GM21737 (cell line): ENCODE data around the gene ZNF385B.

ENCODE experiments used
- ATAC-seq: cut with Tn5 transposase; IDR thresholded peaks from one replicate; pipeline ENCODE4 v1.9.1; 2021; ENCODE audit warnings: mild to moderate bottlenecking, moderate library complexity; ENCODE audit not compliant: unreplicated experiment

Gene ZNF385B

DNA sequence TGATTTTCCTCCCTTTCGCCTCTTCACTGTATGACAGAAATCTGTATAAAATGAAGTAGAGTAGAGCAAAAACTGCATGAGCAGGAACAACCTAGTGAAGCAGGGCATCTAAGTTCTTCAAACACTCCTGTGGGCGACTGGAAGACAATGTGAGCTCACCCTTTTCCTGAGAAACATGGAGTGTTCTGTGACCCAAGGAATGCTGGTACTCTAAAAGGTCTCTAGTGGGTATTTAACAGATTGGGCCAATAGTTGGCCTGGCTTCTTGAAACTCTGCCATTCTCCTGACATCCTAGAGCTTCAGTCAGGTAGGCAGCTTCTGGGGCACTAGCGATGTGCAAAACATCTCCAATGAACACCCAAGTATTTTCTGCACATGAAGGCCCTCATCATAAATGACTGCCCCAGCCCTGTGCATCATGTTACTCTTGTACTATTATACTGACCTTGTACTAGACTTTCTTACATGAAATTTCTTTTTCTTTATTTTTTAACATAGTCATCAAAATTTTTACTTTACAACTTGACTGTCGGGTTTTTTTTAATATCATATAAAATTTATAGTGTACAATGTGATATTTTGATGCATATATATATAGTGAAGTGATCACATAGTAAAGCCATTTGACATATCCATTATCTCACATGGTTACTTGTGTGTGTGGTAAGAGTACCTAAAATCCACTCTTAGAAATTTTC is 302.2 kb downstream of the ZNF385B start:
- ATAC-seq: no peak

DNA sequence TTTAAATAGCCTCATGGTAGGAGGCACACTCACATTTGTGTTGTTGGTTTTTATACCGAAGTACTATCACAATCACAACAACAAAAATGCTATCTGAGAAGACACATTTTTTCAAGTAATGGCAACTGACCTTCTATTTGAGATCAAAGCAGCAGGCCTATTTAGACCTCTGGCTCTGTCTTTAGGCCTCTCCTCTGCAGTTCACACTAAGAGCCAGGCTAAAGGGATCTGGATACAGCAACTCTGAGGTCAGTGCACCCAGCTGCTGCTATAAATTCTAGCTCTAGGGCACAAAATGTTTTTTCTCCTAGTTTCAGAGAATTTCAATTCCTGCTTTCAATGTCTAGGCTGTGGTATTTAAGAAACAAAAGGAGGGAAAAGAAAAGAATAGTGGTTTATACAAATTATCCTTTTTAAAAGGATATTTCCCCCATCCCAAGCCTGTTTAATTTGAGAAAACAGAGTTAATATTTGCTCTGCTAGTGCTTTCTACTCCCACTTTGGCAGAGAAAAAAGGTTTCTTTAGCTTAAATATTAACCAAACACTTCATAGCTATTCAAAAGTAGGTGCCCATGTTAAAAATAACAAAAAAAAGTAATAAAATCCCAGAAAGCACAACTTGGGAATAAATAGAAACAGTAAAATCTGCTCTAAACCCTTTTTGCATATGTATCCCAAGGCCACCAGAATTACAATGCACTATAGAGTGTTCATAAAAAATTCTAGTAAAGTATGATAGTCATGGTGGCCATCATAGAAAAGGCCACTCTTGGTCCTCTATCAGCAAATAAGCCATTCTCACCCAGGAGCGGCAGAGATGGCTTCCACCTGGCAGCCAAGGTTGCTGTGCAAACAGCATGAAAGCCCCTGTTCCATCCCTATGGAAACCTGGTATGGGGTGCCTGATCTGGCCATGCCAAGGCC is 303.1 kb downstream of the ZNF385B start:
- ATAC-seq: no peak

DNA sequence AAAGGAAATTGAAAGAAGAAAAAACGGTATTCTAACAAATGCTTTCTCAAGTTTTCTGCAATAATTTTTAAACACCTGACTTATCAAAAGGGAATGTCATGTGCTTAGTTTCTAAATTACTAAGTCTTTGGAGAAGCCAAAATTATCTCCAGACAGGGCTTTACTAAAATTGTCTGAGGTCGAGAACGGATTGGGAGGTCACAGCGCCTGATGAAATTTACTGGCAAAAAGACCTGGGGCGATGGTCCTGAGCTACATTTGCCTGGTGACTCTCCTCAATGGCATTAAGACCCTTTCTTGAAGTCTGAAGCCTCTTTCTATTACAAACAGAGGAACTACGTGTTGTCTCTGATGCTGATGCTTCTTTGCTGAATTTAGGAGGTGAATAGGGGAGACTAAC is 305.0 kb downstream of the ZNF385B start:
- no peak for ATAC-seq

DNA sequence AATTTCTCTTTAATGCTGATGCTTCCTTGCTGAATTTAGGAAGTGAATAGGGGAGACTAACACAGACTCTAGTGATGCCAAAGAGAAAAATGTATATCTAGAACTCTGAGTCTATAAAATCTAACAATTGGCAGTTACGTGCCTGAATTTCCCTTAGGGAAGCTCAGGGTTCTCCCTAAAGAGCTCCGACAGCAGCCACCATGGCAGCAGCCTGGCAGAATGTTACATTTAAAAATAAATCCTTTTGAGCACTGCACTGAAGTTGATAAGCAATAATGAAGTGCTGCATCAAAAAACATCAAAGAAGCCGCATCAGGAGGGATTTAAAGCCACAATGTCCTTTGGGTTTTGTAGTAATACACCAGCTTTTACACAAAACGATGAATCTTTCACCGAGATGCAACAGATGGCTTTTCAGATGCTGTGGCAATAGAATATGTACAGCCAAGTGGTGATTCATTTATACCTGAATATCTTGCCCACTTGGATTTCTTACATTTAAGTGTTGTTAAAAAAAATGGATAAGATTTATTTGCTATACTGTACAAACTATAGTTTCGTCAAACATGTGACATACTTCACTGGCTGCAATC is 305.6 kb downstream of the ZNF385B start:
- ATAC-seq: no peak

DNA sequence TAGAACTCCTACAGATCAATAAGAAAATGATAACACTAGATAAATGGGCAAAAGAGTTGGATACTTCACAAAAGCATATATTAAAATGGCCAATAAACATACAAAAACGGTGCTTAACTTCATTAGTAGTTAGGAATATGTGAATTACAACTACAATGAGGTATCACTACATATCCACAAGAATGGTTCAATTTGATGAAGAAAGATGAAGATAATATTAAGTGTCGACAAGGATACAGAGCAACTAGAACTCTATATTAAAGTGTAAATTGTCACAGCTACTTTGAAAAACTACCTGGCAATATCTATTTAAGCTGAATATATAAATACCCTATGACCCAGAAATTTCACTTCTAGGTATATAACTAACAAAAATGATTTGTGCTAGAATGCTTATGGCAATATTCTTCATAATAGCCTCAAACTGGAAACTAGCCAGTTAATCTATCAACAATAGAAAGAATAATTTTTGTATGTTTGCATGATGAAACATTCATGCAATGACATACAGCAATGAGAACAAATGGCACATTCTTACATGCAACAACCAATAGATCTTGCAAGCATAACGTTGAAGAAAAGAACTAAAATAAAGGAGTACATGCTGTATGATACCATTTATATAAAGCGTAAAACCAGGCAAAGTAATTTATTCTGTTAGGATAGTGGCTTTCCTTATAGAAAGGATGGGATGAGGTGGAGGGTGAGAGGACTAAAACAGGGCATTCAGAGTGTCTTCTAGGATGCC is 306.6 kb downstream of the ZNF385B start:
- ATAC-seq: no peak

DNA sequence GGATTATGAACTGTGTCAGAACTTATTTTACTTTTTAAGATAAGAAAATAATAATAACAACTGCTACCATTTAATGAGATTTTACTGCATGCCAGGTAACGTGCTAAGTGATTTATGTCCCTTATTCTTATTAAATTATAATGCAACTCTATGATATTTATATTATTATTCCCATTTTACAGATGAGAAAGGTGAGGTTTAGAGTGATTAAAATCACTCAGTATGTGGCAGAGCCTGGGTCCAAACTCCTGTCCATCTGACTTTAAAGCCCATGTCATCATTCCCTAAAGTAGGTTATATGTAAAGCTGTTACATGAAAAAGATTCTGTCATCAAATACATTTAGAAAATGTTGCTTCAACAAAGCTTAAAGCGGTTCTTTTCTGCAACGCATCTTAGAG is 308.0 kb downstream of the ZNF385B start:
- no peak for ATAC-seq

DNA sequence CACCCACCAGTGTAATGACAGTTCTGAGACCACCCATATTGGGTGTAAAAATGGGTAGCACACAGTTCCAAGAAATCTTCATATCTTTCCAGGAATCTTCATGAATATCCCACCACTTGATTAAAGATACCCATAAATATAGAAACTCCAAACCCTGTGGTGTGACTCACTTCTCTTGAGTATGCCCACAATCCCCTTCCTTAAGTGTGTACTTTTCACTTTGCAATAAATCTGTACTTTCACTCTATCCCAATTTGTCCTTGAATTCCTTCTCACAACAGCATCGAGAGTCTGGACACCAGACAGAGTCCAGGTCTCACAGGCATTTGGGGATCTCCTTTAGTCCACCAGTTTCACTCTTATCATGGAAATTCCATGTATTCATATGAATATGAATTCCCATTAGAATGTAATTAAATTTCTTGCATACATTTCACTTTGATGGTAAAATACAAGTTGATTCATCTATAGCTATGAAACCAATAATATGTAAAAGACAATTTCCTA is 309.8 kb downstream of the ZNF385B start:
- ATAC-seq: no peak

DNA sequence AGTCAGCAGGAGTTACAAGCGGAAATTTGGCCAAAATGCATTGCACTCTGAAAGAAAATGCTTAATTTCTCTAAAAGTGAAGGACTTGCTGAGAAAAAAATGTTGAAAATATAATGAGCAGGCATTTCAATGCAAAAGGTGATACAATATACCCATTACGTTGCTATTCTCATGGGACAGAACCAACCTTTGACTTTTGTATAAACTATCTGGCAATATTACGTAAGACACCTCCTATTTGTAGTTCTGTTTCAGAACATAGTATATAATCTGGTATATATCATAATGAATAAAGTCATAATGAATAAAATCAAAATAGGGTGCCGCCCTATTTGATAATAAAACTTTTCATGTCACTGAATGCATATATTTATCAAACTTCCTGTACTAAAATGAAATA is 310.6 kb downstream of the ZNF385B start:
- no peak for ATAC-seq

DNA sequence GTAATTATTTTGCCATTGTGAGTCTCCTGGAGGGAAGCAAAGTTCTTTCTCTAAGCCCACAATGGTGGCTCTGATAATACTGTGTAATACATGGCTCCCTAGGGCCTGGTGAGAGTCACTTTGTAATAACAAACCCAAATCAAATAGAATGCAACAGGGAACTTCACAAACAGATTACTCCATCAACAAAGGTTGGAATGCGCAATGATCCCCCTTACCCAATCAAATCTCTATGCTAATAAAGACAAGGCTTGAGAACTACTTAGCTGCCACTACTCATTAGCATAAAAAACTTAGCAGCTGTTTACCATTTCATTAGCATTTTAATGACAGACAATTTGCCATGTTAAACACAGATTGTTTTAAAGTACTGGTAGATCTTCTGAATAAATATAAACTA is 311.2 kb downstream of the ZNF385B start:
- no peak for ATAC-seq

DNA sequence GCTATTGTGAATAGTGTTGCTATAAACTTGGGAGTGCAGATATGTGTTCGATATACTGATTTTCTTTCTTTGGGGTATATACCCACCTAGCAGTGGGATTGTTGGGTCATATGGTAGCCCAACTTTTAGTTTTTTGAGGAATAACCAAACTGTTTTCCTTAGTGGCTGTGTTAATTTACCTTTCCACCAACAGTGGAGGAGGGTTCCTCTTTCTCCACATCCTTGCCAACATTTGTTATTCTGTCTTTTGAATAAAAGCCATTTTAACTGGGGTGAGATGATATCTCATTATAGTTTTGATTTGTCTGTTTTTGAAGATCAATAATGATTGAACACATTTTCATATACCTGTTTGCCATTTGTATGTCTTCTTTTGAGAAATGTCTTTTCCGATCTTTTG is 314.8 kb downstream of the ZNF385B start:
- no peak for ATAC-seq

DNA sequence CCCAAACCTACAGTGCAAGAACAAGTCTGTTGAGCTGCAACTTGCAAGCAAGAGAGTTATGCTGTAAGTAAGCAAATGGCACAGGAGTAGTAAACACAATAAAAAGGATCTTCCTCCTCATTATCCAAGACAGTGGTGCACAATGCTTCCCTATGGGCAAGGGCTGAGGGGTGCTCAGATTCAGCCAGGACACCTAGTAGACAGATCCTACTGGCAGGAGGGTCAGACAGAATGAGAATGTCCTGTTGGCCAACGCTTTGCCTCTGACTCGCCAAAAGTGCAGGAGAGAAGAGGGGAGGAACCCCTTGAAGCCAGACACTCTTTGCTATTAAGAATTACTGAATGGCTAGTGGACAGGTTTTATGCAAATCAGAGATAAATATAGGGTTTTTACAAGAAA is 316.4 kb downstream of the ZNF385B start:
- ATAC-seq: no peak

DNA sequence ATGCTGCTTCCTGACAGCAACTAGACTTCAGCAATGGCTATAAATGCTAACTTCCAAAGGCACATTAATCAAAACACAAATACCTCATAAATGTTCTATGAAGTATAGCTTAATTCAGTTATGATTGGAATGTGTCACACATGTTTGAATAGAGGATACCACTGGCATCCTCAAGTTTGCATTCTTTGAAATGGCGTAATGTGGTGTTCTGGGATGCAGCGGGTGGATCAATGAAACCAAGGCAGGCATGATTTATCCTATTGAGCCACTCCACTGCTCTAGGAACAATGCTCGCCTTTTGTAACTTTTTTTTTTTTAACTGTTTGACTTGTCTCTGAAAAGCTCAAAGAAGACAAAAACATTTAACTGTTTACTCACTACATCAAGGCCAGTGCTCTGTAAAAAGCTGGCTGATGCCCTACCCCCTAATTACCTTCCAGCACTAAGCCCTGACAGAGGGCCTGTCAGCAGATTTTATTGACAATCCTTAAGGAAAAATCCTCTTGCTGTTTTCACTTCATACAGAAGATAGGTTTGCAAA is 318.0 kb downstream of the ZNF385B start:
- ATAC-seq: no peak

DNA sequence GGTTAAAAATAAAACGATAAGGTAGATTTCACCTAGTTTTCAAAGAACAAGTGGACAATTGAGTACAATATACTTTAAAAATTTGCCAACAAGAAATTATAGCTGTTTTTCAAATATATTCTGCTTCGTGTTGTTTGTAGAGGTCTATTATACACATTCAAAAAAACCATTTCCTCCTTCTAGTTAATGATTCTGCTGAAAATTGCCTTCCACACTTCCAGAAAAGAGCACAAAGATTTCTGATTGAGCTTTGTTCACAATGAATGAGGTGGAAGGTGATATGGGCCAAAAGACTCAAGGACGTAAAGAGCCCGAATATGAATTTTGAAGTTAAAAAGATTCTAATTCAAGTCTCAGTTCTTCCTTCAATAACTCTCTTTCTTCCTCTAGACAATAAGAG is 319.8 kb downstream of the ZNF385B start:
- no peak for ATAC-seq

DNA sequence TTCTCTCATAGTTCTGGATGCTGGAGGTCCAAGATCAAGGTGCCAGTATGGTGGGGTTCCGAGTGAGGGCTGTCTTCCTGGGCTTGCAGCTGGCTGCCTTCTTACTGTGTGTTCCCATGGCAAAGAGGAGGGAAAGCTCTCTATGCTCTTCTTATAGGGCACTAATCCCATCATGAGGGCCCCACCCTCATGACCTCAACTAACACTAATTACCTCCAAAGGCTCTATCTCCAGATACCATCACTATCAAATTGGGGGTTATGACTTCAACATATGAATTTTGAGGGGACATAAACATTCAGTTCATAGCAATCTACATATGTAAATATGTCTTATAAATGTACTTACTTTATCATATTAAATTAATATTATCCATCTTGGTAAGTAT is 322.3 kb downstream of the ZNF385B start:
- ATAC-seq: no peak

DNA sequence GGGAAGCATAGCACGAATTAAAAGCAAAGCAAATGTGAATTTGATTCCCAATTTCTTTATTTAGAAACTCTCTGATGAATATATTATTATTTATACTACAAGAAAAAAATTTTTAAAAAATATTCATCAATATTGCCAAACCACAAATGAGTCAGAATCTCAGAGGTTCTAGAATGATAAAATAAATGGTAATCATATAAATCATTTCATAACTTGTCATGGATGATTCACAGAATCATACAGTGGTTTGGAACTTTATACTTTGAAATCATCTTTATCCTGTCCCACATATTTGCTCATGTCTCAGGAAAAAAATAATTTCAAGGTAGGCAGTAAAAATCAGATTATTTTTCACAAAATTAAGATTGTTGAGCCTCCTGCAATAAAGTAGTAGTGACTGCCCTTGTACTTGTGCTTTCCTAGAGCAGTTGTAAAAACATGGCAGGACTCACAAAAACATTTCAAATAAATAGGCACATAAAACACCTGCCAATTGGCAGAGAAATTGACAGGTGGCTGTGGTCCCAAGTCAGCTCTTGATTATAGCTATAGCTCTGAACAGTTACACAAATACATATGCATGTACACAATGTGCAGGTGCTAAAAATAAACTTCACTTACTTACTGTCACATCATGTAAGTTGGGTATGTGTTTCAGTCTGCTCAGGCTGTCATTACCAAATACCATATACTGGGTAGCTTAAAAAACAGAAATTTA is 322.8 kb downstream of the ZNF385B start:
- ATAC-seq: no peak

DNA sequence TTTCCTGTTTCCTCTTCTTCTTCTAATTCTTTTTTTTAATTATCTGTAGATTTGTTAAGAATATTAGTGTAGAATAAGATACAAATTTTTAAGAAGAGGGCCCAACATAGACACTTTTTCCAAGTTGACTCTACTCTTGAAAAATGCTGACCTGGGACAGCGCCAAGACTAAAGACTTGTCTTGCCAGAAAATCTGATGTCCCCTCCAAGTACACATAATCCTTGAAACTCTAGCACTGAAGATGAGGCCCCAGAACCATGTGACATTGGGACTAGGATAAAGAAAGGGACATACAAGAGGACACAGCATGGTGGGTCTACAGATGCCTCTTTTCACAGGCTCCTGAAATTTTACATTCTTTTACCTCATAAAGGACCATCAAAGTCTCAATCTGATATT is 325.2 kb downstream of the ZNF385B start:
- ATAC-seq: no peak

DNA sequence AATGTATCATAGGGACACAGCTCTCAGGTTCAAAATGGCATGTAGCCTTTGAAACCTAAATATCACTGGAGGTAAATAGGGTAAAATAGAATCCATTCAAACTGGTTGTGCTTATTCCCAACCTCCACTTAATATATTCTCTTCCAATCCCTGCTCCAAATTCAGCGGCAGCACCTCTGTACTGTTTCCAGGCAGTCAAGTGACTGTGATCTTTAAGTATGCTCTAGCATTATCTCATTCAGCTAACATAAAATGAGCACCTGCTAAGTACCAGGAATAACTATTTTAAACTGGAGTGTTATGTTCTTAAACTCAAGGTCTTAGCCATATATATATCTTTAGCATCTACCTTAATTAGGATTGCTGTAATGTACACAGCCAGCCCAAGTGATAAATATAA is 327.5 kb downstream of the ZNF385B start:
- ATAC-seq: no peak

DNA sequence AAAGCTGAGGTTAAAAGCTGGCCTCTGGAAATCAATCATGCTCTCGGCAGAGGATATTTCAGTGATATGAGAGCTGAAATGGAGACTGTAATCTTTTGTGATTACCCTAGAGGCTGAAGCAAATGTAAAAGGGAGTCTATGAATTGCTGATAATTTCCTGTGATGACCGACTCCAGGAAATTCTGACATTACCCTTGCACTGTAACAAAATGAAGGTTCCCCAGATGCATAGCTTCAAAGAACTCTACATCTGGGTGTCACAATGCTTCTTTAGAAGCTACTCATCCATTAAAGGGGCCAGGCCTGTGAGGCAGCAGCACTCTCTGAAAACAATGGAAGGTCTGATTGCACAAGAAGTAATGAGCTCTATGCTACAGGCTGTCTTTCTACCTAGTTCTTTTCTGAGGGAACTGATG is 328.5 kb downstream of the ZNF385B start:
- no peak for ATAC-seq

DNA sequence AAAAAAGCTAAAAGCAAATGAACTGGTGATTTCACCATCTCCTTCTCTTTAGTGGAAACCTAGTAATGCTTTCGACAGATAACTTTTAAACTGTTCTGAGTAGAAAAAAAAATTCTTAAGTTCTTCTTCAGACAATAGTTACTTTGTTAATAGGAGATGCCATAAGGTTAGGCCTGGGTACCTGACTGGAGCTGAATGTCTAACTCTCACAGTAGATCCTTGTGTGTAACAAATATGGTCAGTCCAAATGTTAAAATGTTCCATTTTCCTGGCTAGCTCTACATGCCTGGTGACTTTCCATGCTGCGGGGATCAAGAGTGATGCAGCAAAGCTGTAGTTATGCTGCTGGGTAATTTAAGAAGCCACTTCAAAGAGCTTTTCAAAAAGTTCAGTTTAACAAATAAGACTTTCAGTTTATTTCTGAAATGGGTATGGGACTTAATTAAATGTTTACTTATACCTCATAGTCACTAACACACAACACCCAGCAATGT is 332.8 kb downstream of the ZNF385B start:
- no peak for ATAC-seq

DNA sequence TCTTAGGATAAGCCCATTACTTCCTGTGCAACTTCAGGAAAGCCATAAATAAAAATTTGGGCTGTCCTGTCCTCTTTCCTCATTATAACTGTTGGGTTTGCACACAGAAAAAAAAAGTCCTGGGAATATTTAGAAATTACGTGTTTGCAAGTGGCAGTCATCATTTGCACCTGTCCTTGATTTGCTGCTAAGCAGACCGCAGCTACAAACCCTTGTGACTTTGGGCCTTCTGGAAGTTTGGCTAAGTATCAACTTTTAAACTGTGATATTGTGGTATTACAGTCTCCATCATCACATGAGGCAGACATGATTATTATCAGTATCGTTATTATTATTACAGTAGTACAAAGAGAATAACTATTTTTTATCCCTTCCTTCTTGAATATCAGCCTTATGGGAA is 336.1 kb downstream of the ZNF385B start:
- ATAC-seq: no peak
